Uterus (tissue), 4 donors: ENCODE results near the gene NRGN. TPM values are rescaled to one million over a fixed set of nuclear protein-coding genes. Genes with fewer than 3 reads are reported as not detected.

ENCODE experiments used
- DNase-seq, 2 donors: peaks; one replicate each; pipeline ENCODE4 v3.0.0-alpha.2; 2019 to 2020
- H3K27ac ChIP-seq, 2 donors: fragments of 200-600 bp; sonication (generic); 1 replicate in 1 of 2; 2 replicates in 1 of 2; pipeline ENCODE4 v1.5.1; 2016 to 2018
- H3K27me3 ChIP-seq, 2 donors: fragments of 200-600 bp; sonication (generic); one replicate each; pipeline ENCODE4 v1.5.1; 2018 to 2019; ENCODE audit warnings: control low read depth in 1 of 2
- H3K36me3 ChIP-seq, 2 donors: fragments of 200-600 bp; sonication (generic); one replicate each; pipeline ENCODE4 v1.5.1; 2019; ENCODE audit warnings: control low read depth in 1 of 2
- H3K4me1 ChIP-seq, 2 donors: fragments of 200-600 bp; sonication (generic); one replicate each; pipeline ENCODE4 v1.5.1; 2018 to 2019; ENCODE audit warnings: control low read depth in 1 of 2
- H3K4me3 ChIP-seq, 2 donors: fragments of 200-600 bp; sonication (generic); 1 replicate in 1 of 2; 2 replicates in 1 of 2; pipeline ENCODE4 v1.5.1; 2018 to 2019; ENCODE audit warnings: mild to moderate bottlenecking in 1 of 2
- H3K9me3 ChIP-seq, 2 donors: fragments of 200-600 bp; sonication (generic); one replicate each; pipeline ENCODE4 v1.5.1; 2019; ENCODE audit warnings: control low read depth in 1 of 2
- POLR2A ChIP-seq, 2 donors: fragments of 450-650 bp; IDR thresholded peaks; one replicate each; pipeline ENCODE4 v1.6.1; 2016; ENCODE audit warnings: antibody characterized with exemption in 2 of 2, mild to moderate bottlenecking in 1 of 2, moderate library complexity in 1 of 2
- intact Hi-C: fragments of 100-400 bp; cut with DNase I; formaldehyde crosslinking; loops from one replicate; pipeline ENCODE4 v1.15.1; 2023; ENCODE audit warnings: low total_unique reads
- total RNA-seq, 4 donors: library from RNA; depleted of rRNA in 3 of 4; stranded (reverse); fragments of >200 nt in 3 of 4; gene quantifications; one replicate each; pipeline versions ENCODE4 v1.1.0 to v1.2.4, GENCODE V29; 2014 to 2023
- TF ChIP-seq, protein P1 (sequence below), 4 experiments: fragments of 200-600 bp in 2 of 4; fragments of 450-650 bp in 2 of 4; sonication (generic) in 2 of 4; IDR thresholded peaks; one replicate each; pipeline ENCODE4 v1.5.1; 2016 to 2019; ENCODE audit warnings: antibody characterized with exemption in 4 of 4, mild to moderate bottlenecking in 2 of 4, moderate library complexity in 1 of 4
- donor health status: DM: yes; HTN: yes; CAD: no.

NRGN gene
- total RNA-seq: 10 to 100 TPM in 1 of 4 donors, under 1 TPM in 1, not detected in 2; 0.62 to 16.4 TPM

DNA sequence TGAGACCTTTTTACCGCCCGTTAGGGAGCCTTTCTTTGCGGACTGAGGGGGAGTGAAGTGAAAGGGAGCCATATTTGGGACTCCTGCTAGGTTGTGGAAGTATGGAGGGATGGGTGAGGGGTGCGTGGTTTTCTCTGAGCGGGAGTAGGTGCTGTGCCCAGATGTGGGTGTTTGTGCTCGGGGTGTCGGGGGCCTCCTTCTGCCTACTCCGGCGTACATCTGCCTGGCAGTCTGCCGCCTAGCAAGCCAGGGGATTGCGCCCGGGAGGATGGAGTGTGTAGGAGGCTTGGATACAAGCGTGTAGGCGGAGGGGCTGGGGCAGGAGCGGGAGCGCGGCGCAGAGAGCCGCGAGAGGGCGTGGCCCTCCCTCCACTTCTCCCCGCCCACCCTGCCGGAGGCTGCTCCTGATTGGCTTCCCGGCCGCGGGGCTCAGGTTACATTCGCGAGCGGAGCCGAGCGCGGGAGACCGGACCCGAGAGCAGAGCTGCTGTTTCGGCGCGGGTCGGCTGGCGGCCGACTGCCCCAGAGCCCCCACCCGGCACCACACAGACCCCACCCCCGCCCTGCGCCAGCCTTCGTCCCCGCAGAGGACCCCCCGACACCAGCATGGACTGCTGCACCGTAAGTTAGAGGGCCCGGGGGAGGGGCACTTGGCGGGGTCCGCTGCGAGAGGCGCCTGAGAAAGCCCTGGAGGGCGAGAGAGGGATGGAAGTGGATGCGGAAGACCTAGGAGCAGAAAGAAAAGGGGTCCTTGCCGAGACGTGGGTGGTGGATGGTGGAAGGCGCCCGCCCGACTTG, at the start of gene NRGN:
Gene NRGN (plus strand): TSS at position 464 of the 798 bp plus-strand sequence. CDS start 143 bp downstream, at position 607.
- intact Hi-C loops: no loop called here
- H3K27me3 ChIP-seq: no peaks in the 10 kb centered on the region
- peak; percentile 90 to 92 for DNase-seq
- H3K4me3 ChIP-seq: peak within 1 kb of the TSS; percentile 49 to 50
- TF ChIP-seq, protein P1, sequence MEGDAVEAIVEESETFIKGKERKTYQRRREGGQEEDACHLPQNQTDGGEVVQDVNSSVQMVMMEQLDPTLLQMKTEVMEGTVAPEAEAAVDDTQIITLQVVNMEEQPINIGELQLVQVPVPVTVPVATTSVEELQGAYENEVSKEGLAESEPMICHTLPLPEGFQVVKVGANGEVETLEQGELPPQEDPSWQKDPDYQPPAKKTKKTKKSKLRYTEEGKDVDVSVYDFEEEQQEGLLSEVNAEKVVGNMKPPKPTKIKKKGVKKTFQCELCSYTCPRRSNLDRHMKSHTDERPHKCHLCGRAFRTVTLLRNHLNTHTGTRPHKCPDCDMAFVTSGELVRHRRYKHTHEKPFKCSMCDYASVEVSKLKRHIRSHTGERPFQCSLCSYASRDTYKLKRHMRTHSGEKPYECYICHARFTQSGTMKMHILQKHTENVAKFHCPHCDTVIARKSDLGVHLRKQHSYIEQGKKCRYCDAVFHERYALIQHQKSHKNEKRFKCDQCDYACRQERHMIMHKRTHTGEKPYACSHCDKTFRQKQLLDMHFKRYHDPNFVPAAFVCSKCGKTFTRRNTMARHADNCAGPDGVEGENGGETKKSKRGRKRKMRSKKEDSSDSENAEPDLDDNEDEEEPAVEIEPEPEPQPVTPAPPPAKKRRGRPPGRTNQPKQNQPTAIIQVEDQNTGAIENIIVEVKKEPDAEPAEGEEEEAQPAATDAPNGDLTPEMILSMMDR (IDR thresholded peaks at IDR 0.05): no peak
- peak in 1 of 2 donors; percentile 35 for TF ChIP-seq POLR2A (IDR thresholded peaks at IDR 0.05)
- no peaks in the 10 kb centered on the region for H3K4me1 ChIP-seq
- peak within 1 kb of the TSS; percentile 46 to 53 for H3K27ac ChIP-seq
- H3K36me3 ChIP-seq: no peaks in the 10 kb centered on the region
- H3K9me3 ChIP-seq: no peaks in the 10 kb centered on the region

DNA sequence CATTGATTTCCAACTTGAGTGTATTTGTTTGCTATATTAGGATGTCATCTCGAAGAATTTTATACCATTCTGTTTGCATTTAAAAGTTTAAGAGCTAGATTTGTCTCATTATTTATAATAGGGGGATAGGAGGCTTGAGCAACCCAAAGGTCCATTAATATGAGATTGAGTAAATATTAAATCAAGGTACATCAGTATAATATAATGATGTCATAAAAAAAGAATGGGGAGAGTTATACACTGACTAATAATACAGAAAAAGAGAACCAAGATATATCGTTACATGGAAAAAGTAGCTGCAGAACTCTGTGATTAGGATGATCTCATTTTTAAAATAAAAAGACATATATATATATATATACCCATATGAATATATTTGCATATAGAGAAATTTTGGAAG, 46.6 kb upstream of the NRGN start:
- Histone ChIP-seq H3K27me3 (no peaks in the 10 kb centered on the region), H3K36me3 (no peaks in the 10 kb centered on the region), H3K9me3 (no peaks in the 10 kb centered on the region), H3K27ac (no peak overlapping the region), H3K4me1 (no peaks in the 10 kb centered on the region), H3K4me3 (no peak overlapping the region)
- intact Hi-C loops: no loop called here
- no peak for TF ChIP-seq POLR2A (IDR thresholded peaks at IDR 0.05)
- TF ChIP-seq, protein P1 (IDR thresholded peaks at IDR 0.05): no peak
- DNase-seq: no peak

DNA sequence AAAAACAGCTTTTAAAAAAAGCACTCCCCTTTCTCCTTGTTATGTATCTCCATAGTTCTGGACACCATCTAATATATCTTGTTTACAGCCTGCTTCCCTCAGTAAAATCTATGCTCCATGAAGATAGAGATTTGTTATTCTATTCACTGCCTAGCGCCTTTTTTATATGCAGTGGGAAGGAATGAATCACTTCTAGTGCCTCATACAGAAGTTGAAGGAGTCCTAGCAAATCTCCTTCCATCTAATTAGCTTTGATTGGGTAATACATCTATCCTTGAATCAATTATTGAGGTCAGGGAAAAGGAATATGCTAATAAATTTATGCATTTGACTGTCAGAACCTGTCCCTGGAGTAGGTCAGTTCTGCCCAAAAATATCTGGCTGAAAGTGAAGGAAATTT, 40.2 kb upstream of the NRGN start:
- H3K27me3 ChIP-seq: no peaks in the 10 kb centered on the region
- H3K4me1 ChIP-seq: no peaks in the 10 kb centered on the region
- H3K9me3 ChIP-seq: no peaks in the 10 kb centered on the region
- TF ChIP-seq, protein P1 (IDR thresholded peaks at IDR 0.05): no peak
- no peak for TF ChIP-seq POLR2A (IDR thresholded peaks at IDR 0.05)
- intact Hi-C loops: no loop called here
- no peaks in the 10 kb centered on the region for H3K36me3 ChIP-seq
- no peak for DNase-seq
- no peak overlapping the region for H3K4me3 ChIP-seq
- no peak overlapping the region for H3K27ac ChIP-seq

DNA sequence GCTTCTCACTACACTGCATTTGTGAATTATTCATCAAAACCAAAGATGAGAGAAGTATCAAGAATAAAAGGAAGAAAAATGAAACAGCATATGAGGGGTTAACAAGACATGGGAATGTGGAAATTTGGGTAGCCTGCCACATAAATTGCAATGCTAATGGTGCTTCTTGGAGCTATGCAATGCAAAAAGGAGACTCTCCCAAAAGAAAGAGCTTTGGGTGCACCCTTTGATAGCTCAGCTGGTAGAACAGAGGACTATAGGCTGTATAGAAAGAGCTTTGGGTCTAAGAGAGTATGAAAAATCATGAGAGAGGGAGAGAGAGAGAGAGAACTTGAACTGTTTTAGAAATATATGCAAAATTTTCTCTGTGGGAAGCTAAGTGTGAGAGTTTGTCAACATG, 39.7 kb upstream of the NRGN start:
- Histone ChIP-seq H3K4me3 (no peak overlapping the region), H3K9me3 (no peaks in the 10 kb centered on the region), H3K36me3 (no peaks in the 10 kb centered on the region), H3K27ac (no peak overlapping the region), H3K4me1 (no peaks in the 10 kb centered on the region), H3K27me3 (no peaks in the 10 kb centered on the region)
- TF ChIP-seq, protein P1 (IDR thresholded peaks at IDR 0.05): no peak
- no peak for TF ChIP-seq POLR2A (IDR thresholded peaks at IDR 0.05)
- no peak for DNase-seq
- intact Hi-C loops: no loop called here

DNA sequence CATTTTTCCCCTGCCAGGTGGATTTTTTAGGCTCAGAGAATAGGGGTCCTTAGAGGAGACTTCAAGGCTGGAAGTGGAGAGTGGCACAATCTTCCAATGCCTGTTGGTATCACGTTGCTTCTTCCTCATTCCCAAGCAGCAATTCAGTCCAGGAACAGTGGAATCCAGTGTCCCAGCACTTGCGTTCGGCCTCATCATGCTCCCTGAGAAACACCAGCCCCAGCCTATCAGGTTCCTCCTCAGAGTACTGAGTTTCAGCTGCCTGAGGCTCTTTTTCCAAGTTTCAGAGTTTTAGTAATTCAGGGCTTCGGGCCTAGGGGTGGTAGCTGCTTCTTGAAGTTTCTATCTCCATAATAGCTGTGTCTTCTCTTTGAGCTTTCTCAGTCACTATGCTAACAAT, 31.9 kb upstream of the NRGN start:
- no peak for TF ChIP-seq POLR2A (IDR thresholded peaks at IDR 0.05)
- TF ChIP-seq, protein P1 (IDR thresholded peaks at IDR 0.05): no peak
- H3K4me3 ChIP-seq: no peak overlapping the region
- no peaks in the 10 kb centered on the region for H3K4me1 ChIP-seq
- H3K27ac ChIP-seq: no peak overlapping the region
- no peaks in the 10 kb centered on the region for H3K36me3 ChIP-seq
- H3K9me3 ChIP-seq: no peaks in the 10 kb centered on the region
- no peaks in the 10 kb centered on the region for H3K27me3 ChIP-seq
- DNase-seq: no peak
- intact Hi-C loops: no loop called here
